ENCODE data around the gene DNAJB6.

DNA sequence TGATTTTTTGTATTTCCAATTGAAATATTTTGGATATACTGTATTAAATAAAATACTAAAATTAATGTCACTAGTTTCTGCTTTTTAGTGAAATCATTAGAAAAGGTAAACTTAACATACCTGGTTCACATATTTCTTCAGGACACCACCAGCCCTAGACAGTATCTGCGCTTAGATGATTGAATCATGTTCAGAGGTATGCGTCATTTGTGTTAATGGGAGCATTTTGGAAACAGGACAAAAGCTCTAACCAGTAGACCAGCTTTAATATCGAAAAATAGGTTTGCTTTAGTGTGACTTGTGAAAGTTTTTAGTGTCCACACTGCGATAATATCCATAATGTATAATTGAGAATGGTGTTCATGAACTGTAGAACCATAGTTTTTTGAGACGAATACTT, 47.1 kb downstream of the DNAJB6 start:
- TF ChIP-seq POLR2AphosphoS5 (IDR thresholded peaks at IDR 0.05; ENCODE audit: low read depth, low read length) (no peak), POLR2A (IDR thresholded peaks at IDR 0.05; ENCODE audit: low read depth, low read length) (no peak), POU2F2 (IDR thresholded peaks at IDR 0.05; ENCODE audit: low read depth, low read length) (no peak)
